HFF-Myc (cell line): ENCODE measurements around the gene NBAS.

Source experiments
- DNase-seq: peaks from one replicate; pipeline ENCODE4 v3.0.0-alpha.2; 2011; ENCODE audit warnings: low read depth; ENCODE audit errors: extremely low read depth
- H3K4me3 ChIP-seq: replicated peaks from 2 replicates; pipeline ENCODE4 v1.5.1; 2011; ENCODE audit warnings: low read depth, mild to moderate bottlenecking, control low read depth, low read length
- TF ChIP-seq, protein P1 (sequence below): IDR thresholded peaks from 2 replicates; pipeline ENCODE4 v1.5.1; 2012; ENCODE audit warnings: mild to moderate bottlenecking, low read depth, low read length, control low read depth; ENCODE audit errors: missing control alignments

The NBAS gene

DNA sequence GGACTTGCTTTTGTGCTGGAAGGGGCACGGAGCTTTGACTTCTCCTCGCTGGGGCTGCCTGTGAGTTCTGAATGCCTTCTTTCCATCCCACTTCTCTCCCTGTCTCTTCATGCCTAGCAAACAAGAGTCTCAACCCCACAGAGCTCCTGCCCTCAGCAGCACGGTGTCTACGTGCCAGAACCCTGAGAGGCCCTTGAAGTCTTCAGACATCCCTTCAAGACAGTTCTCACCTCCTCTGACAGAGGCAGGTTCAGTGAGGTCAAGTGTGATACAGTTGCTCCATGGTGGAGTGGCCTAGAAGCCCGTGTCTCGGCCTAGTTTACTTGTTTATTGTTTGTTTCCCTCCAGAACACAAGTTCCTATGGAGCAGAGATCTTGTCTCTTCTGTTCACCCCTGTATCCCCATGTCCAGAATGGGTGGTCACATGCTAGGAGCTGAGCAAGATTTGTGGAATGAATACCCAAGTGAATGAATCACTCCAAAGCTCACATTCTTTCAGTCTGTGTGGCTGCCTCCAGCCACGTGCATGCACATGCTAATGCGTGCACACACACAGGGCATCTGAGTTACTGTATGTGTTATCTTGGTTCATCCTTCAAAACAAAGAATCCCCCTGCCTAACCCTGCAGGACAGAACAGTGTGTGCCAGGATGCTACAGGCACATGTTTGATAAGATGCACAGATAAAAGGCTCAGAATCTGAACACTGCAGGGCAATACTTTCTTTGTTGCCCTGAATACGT is 391.6 kb downstream of the NBAS start:
- no peak overlapping the region for H3K4me3 ChIP-seq
- peak; percentile 81 for DNase-seq
- TF ChIP-seq, protein P1, sequence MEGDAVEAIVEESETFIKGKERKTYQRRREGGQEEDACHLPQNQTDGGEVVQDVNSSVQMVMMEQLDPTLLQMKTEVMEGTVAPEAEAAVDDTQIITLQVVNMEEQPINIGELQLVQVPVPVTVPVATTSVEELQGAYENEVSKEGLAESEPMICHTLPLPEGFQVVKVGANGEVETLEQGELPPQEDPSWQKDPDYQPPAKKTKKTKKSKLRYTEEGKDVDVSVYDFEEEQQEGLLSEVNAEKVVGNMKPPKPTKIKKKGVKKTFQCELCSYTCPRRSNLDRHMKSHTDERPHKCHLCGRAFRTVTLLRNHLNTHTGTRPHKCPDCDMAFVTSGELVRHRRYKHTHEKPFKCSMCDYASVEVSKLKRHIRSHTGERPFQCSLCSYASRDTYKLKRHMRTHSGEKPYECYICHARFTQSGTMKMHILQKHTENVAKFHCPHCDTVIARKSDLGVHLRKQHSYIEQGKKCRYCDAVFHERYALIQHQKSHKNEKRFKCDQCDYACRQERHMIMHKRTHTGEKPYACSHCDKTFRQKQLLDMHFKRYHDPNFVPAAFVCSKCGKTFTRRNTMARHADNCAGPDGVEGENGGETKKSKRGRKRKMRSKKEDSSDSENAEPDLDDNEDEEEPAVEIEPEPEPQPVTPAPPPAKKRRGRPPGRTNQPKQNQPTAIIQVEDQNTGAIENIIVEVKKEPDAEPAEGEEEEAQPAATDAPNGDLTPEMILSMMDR: no peak

DNA sequence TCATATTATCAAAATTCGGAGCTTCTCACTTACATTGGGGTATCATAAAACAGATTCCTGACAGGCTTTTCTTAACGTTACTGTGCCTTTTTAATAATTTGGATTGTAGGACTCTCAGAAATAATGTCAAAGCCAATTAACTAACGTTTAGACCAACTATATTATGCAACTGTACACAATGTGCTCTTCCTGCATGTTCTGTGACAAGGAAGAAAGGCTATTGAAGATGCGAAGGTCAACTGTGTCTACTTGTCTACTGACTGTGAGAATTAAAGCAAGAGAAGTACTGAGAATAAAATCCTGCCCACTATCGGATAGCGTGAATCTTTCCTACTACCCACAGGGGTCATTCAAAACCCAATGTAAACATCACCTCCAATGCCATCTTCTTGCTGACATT is 393.0 kb downstream of the NBAS start:
- TF ChIP-seq, protein P1: no peak

DNA sequence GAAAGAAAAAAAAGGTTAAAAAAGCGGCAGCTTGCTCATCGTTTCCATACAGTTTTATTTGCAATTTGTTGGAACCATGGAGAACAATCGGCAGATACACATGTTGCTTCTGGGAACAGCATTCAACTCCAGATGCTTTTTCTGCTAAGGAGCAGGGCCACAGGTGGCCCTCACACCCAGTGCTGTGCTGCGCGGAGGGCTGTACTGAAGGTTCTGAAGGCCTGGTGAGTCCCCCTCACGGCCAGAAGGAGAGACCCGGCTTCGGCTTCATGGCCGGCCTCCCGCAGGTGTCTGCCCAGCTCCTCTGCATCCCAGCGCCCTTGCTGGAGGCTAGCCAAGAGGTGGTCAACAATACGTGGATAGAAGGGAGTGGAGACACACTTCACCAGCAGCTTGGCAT is 394.3 kb downstream of the NBAS start:
- DNase-seq: no peak
- TF ChIP-seq, protein P1: no peak
- H3K4me3 ChIP-seq: no peak overlapping the region

More for the DNA sequence above, 393.0 kb downstream of the NBAS start:
- no peak for DNase-seq
- H3K4me3 ChIP-seq: no peak overlapping the region

DNA sequence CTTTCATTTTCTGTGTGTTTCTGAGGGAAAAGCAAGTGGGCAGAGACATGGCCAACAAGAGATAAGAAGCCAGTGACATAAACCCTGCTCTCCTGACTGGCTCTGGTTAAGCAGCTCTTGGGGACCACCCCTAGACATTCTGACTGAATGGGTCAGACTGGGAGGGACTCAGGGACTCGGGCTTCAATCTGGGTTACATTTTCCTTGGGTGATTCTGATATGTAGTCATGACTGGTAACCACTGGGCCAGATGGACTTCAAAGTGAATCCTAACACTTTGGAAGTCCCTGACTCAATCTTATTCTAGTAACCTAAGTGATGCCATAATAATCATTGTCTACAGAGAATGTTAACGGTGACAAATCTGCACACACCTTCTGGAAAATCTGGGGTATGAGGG is 397.8 kb downstream of the NBAS start:
- TF ChIP-seq, protein P1: no peak
- no peak overlapping the region for H3K4me3 ChIP-seq
- DNase-seq: no peak

DNA sequence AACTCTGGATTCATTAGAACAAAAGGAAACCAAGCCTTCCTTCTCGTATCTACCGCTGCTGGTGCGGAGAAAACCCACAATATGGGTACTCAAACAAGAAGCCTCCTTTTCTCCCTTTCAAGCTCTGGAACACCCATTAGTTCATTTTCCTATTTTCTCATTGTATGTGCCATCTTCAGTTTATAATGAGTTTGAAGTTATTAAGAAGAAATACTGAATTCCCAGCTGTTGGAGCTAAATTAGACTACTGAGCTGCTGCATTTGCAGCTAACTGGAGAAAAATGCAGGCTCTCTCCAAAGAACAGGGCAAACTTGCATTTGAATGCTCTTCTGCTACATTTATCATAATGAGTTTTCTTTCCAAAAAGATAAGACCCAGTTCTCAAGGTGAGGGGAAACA is 398.5 kb downstream of the NBAS start:
- TF ChIP-seq, protein P1: no peak
- no peak overlapping the region for H3K4me3 ChIP-seq
- DNase-seq: no peak

DNA sequence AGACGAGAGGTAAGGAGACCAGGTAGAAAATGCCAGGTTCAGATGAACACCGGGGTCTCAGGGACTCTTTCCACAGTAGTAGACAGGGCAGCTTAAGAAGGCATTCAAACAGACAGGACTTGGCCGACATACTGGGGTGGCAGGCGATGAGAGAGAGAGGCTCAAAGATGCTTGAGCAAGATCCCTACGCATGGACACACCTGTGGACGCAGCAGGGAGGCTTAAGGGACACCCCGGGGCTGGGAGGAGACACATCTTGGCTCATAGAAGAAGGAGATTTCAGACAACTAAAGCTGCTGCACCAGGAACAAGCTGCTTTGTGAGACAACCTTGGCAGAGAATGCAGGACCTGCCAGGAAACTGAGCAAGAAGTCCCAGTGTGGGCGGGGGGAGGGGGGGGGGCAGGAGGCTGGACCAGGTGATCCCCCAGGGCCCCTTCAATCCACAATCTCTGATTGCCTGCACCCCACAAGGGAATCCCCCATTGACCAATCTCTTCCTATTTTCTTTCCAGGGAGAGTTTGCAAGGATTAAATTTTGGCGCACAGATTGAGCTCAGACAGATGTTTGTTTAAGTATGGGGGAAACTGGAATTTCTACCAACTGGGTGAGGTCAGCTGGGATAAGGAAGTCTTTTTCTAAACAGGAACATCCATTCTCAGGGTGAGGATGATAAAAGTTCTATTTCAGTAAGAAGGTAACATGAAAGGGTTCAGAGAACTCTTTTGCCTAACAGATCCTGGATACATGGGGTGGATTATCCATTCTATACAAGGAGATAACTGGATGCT is 400.7 kb downstream of the NBAS start:
- no peak for DNase-seq
- no peak overlapping the region for H3K4me3 ChIP-seq
- TF ChIP-seq, protein P1: no peak
